ENCODE measurements around the gene PDCD2. TPM values are rescaled to one million over a fixed set of nuclear protein-coding genes. Genes with fewer than 3 reads are reported as not detected.
"Not testable (repeated sequence)": the region's sequence is repeated elsewhere in the genome, so short reads cannot be mapped to it uniquely, and the experiment has no call there.

The PDCD2 gene
- total RNA-seq, 1 donor from 2014 or later: 127 TPM

DNA sequence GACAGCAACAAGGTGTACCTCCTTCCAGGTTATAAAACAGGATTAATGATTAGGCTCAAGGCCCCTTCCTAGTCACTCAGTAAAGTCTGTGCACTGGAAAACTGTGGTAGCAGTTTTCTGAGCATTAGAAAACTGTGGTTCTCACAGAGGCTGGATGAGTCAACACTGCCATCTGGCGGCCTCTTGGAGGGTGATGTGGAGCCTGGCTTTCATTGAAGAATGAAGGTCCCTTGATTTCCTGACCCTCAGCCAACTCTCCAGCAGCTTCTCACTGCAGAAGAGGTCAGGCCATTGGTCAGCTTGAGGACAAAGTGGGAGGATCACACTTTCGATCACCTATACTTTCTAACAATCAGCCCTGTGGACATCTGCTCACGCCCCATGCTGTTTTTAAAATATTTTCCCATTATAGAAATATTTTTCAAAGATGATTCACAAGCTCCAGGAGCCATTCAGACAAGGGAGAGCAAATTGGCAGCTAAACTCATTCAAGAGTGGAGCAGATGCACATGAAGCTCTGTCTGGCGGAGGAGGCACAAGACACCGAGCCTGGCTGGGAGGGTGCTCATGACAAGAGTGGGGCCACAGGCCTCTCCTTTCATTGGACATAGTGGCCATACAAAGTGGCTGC lies 54.5 kb downstream of the PDCD2 start:
- DNase-seq (ENCODE audit: low read depth): peak; percentile 16
- TF ChIP-seq, protein P1, sequence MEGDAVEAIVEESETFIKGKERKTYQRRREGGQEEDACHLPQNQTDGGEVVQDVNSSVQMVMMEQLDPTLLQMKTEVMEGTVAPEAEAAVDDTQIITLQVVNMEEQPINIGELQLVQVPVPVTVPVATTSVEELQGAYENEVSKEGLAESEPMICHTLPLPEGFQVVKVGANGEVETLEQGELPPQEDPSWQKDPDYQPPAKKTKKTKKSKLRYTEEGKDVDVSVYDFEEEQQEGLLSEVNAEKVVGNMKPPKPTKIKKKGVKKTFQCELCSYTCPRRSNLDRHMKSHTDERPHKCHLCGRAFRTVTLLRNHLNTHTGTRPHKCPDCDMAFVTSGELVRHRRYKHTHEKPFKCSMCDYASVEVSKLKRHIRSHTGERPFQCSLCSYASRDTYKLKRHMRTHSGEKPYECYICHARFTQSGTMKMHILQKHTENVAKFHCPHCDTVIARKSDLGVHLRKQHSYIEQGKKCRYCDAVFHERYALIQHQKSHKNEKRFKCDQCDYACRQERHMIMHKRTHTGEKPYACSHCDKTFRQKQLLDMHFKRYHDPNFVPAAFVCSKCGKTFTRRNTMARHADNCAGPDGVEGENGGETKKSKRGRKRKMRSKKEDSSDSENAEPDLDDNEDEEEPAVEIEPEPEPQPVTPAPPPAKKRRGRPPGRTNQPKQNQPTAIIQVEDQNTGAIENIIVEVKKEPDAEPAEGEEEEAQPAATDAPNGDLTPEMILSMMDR (IDR thresholded peaks at IDR 0.05; ENCODE audit: insufficient read depth, low read length, poor library complexity, severe bottlenecking): peak; percentile 91
- H3K36me3 ChIP-seq (ENCODE audit: control insufficient read depth, insufficient read depth, low read length): peaks cover 1% of the 10 kb centered on the region
- no peaks in the 10 kb centered on the region for H3K27me3 ChIP-seq (ENCODE audit: control insufficient read depth, insufficient read depth, low read length)
- no peak overlapping the region for H3K4me3 ChIP-seq (ENCODE audit: low read depth, low read length)

- H3K36me3 ChIP-seq (ENCODE audit: control insufficient read depth, insufficient read depth, low read length); H3K27me3 ChIP-seq (ENCODE audit: control insufficient read depth, insufficient read depth, low read length); DNase-seq (ENCODE audit: low read depth); H3K4me3 ChIP-seq (ENCODE audit: low read depth, low read length): not testable (repeated sequence)
These were observed 56.4 kb downstream of the PDCD2 start for GRCh38 chr6:170527995-170528394.

DNA sequence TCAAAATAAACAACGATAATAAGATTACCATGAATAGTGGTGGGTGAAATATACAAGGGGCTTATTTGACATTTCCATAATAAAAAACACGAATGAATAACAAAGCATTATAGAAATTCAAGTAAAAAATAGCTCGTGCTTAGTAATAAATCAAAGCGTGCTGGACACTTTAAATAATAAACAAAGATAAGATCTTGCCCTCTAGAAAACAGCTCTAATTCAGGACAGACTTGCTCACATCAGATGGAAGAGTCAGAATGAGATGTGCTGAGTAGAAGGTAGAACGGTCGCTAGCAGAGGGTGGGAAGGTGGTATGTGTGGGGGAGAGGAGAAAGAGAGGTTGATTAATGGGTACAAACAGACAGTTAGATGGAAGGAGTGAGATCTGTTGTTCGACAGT lies 58.6 kb downstream of the PDCD2 start:
- H3K4me3 ChIP-seq (ENCODE audit: low read depth, low read length): no peak overlapping the region
- H3K36me3 ChIP-seq (ENCODE audit: control insufficient read depth, insufficient read depth, low read length): no peaks in the 10 kb centered on the region
- no peak for DNase-seq (ENCODE audit: low read depth)
- H3K27me3 ChIP-seq (ENCODE audit: control insufficient read depth, insufficient read depth, low read length): no peaks in the 10 kb centered on the region
- TF ChIP-seq, protein P1 (IDR thresholded peaks at IDR 0.05; ENCODE audit: insufficient read depth, low read length, poor library complexity, severe bottlenecking): no peak

Other genes starting within 250 kb of the PDCD2 start
- 267 and 297 TPM in 2 replicates for gene PSMB1, start 31.3 kb downstream of the PDCD2 start, total RNA-seq
- gene TBP, start 30.3 kb downstream of the PDCD2 start, total RNA-seq: 20.5 and 21.7 TPM in 2 replicates

Data from kidney epithelial cell (primary cell).